ENCODE results near the gene GGN. TPM values are rescaled to one million over a fixed set of nuclear protein-coding genes. Genes with fewer than 3 reads are reported as not detected.
A peak's percentile ranks its signal among the peaks of the same experiment; 100 is the strongest.

The GGN gene
- total and polyA plus RNA-seq, 2 of the 13 experiments (the other 11 are each of a cell fraction or from before 2014, with no cell fraction given) = not detected

DNA sequence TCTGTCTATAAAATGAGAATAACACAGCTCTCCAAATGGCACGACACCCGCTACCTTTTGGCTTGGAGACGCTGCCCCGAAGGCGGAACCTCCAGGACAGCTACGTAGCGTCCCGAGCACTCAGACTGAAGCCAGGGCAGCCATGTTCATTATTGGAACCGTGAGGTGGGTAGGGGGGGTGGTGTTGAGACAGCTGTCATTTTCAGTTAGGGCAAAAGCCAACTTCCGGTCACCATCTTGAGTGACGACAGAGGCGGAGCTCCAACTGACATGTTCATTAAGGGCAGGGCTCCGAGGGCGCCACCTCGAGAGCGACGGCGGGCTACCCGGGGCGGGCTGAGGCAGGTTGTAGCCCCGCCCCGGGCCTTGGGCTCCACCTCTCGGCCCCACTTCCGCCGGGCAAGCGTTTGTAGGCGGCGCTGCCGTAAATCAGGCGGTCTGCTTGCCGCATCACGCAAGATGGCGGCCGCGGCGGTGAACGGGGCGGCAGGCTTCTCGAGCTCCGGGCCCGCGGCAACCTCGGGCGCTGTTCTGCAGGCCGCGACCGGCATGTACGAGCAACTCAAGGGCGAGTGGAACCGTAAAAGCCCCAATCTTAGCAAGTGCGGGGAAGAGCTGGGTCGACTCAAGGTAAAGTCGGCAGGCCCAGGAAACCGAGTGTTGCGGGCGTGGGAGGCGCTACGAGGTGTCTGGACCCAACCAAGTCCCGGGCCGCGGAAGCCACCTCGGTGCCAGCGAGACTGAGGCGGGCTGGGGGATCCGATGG lies 13.3 kb downstream of the GGN start, which contains the start of gene PSMD8 (continued):
- TF ChIP-seq, protein P1, sequence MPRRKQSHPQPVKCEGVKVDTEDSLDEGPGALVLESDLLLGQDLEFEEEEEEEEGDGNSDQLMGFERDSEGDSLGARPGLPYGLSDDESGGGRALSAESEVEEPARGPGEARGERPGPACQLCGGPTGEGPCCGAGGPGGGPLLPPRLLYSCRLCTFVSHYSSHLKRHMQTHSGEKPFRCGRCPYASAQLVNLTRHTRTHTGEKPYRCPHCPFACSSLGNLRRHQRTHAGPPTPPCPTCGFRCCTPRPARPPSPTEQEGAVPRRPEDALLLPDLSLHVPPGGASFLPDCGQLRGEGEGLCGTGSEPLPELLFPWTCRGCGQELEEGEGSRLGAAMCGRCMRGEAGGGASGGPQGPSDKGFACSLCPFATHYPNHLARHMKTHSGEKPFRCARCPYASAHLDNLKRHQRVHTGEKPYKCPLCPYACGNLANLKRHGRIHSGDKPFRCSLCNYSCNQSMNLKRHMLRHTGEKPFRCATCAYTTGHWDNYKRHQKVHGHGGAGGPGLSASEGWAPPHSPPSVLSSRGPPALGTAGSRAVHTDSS (CRISPR knock-in tag; conservative IDR thresholded peaks at IDR 0.05) = no peak
- 0 out of 2 replicates have a peak, but pooled peaks have one; percentile 51 for TF ChIP-seq RNF2 (conservative IDR thresholded peaks at IDR 0.05; ENCODE audit: low read depth)
- peak; percentile 94 for TF ChIP-seq ZSCAN29 (CRISPR knock-in tag; conservative IDR thresholded peaks at IDR 0.05)
- TF ChIP-seq SMAD3 (CRISPR knock-in tag; IDR thresholded peaks at IDR 0.05) = peak; percentile 25; the same call in 1 of the 2 replicates
- TF ChIP-seq, protein P2, sequence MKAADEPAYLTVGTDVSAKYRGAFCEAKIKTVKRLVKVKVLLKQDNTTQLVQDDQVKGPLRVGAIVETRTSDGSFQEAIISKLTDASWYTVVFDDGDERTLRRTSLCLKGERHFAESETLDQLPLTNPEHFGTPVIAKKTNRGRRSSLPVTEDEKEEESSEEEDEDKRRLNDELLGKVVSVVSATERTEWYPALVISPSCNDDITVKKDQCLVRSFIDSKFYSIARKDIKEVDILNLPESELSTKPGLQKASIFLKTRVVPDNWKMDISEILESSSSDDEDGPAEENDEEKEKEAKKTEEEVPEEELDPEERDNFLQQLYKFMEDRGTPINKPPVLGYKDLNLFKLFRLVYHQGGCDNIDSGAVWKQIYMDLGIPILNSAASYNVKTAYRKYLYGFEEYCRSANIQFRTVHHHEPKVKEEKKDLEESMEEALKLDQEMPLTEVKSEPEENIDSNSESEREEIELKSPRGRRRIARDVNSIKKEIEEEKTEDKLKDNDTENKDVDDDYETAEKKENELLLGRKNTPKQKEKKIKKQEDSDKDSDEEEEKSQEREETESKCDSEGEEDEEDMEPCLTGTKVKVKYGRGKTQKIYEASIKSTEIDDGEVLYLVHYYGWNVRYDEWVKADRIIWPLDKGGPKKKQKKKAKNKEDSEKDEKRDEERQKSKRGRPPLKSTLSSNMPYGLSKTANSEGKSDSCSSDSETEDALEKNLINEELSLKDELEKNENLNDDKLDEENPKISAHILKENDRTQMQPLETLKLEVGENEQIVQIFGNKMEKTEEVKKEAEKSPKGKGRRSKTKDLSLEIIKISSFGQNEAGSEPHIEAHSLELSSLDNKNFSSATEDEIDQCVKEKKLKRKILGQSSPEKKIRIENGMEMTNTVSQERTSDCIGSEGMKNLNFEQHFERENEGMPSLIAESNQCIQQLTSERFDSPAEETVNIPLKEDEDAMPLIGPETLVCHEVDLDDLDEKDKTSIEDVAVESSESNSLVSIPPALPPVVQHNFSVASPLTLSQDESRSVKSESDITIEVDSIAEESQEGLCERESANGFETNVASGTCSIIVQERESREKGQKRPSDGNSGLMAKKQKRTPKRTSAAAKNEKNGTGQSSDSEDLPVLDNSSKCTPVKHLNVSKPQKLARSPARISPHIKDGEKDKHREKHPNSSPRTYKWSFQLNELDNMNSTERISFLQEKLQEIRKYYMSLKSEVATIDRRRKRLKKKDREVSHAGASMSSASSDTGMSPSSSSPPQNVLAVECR (CRISPR knock-in tag; IDR thresholded peaks at IDR 0.05; ENCODE audit: borderline replicate concordance) = peak; percentile 93
- peak in 1 of 2 experiments; percentile 78; a peak in 2 of 4 replicates for TF ChIP-seq KLF16 (CRISPR knock-in tag; IDR thresholded peaks at IDR 0.05)
- no peak for TF ChIP-seq ZNF577 (CRISPR knock-in tag; IDR thresholded peaks at IDR 0.05; ENCODE audit: borderline replicate concordance, low read depth)
- no peak for TF ChIP-seq ZFP62 (CRISPR knock-in tag; IDR thresholded peaks at IDR 0.05)
- TF ChIP-seq ATF7-NPFF (CRISPR knock-in tag; IDR thresholded peaks at IDR 0.05; ENCODE audit: low read depth) = peak; percentile 76; the same call in 1 of the 2 replicates
- peak; percentile 87 for TF ChIP-seq GATAD1 (CRISPR knock-in tag; IDR thresholded peaks at IDR 0.05)
- TF ChIP-seq XRCC5 (optimal IDR thresholded peaks at IDR 0.05; ENCODE audit: low read length) = peak; percentile 21
- TF ChIP-seq, protein P3, sequence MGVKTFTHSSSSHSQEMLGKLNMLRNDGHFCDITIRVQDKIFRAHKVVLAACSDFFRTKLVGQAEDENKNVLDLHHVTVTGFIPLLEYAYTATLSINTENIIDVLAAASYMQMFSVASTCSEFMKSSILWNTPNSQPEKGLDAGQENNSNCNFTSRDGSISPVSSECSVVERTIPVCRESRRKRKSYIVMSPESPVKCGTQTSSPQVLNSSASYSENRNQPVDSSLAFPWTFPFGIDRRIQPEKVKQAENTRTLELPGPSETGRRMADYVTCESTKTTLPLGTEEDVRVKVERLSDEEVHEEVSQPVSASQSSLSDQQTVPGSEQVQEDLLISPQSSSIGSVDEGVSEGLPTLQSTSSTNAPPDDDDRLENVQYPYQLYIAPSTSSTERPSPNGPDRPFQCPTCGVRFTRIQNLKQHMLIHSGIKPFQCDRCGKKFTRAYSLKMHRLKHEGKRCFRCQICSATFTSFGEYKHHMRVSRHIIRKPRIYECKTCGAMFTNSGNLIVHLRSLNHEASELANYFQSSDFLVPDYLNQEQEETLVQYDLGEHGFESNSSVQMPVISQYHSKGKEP (CRISPR knock-in tag; IDR thresholded peaks at IDR 0.05) = no peak
- 0 out of 2 replicates have a peak, but pooled peaks have one; percentile 10 for TF ChIP-seq ZKSCAN5 (CRISPR knock-in tag; IDR thresholded peaks at IDR 0.05)
- 0 out of 2 replicates have a peak, but pooled peaks have one; percentile 25 for TF ChIP-seq ZNF839 (CRISPR knock-in tag; IDR thresholded peaks at IDR 0.05; ENCODE audit: borderline replicate concordance)
- TF ChIP-seq, protein P4, sequence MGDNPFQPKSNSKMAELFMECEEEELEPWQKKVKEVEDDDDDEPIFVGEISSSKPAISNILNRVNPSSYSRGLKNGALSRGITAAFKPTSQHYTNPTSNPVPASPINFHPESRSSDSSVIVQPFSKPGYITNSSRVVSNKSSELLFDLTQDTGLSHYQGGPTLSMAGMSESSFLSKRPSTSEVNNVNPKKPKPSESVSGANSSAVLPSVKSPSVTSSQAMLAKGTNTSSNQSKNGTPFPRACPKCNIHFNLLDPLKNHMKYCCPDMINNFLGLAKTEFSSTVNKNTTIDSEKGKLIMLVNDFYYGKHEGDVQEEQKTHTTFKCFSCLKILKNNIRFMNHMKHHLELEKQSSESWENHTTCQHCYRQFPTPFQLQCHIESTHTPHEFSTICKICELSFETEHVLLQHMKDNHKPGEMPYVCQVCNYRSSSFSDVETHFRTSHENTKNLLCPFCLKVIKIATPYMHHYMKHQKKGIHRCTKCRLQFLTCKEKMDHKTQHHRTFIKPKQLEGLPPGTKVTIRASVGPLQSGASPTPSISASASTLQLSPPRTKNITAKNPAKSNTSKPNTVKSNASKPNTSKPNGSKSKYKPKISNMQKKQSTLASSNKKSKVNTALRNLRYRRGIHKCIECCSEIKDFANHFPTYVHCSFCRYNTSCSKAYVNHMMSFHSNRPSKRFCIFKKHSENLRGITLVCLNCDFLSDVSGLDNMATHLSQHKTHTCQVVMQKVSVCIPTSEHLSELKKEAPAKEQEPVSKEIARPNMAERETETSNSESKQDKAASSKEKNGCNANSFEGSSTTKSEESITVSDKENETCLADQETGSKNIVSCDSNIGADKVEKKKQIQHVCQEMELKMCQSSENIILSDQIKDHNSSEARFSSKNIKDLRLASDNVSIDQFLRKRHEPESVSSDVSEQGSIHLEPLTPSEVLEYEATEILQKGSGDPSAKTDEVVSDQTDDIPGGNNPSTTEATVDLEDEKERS (CRISPR knock-in tag; IDR thresholded peaks at IDR 0.05) = peak; percentile 95
- peak; percentile 85 for TF ChIP-seq SALL1 (CRISPR knock-in tag; IDR thresholded peaks at IDR 0.05)
- TF ChIP-seq SIX1 (CRISPR knock-in tag; IDR thresholded peaks at IDR 0.05; ENCODE audit: borderline replicate concordance) = no peak; the same call in 1 of the 2 replicates
